GM18511 (cell line): ENCODE results near the gene USP40.

Experiments
- ATAC-seq: cut with Tn5 transposase; IDR thresholded peaks from one replicate; pipeline ENCODE4 v1.9.1; 2021; ENCODE audit warnings: mild to moderate bottlenecking, moderate library complexity; ENCODE audit not compliant: unreplicated experiment

USP40 gene

DNA sequence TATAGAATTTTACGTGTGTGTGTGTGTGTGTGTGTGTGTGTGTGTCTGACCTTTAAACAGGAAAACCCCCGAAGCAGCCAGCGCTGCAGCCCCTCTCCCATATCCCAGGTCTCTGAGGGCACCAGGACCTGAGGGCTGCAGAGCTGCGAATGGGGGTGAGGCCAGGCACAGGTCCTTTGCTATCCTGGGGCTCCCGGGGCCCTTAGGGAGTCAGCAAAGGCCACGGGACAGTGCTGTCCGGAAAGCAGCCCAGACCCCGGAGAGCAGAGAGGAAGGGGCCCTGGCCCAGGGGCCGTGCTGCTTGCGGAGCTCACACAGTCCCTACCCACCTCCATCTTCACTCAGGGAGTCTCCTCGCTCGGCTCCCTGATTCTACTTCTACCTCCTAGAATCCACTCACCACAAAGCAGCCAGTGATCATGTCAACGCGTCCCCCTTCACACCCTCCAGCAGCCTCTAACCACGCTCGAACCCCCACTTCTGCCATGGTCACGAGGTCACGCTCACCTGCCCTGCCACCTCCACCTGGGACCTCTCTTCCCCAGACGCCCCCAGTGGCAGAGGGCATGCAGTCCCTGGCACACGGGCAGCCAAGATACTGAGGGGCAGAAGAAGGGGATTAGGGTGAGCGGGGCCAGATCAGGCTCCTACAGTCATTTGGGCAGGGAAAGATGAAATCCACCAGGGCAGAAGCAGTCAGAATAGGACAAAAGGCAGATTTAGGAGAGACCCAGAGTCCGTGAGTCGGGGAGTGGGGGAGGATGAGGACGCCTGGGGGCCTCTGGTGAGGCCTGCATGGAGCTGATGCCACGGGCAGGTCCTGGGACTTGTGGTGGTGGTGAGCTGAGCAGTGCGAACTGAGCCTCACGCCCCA, 86.7 kb downstream of the USP40 start:
- ATAC-seq, result no peak

DNA sequence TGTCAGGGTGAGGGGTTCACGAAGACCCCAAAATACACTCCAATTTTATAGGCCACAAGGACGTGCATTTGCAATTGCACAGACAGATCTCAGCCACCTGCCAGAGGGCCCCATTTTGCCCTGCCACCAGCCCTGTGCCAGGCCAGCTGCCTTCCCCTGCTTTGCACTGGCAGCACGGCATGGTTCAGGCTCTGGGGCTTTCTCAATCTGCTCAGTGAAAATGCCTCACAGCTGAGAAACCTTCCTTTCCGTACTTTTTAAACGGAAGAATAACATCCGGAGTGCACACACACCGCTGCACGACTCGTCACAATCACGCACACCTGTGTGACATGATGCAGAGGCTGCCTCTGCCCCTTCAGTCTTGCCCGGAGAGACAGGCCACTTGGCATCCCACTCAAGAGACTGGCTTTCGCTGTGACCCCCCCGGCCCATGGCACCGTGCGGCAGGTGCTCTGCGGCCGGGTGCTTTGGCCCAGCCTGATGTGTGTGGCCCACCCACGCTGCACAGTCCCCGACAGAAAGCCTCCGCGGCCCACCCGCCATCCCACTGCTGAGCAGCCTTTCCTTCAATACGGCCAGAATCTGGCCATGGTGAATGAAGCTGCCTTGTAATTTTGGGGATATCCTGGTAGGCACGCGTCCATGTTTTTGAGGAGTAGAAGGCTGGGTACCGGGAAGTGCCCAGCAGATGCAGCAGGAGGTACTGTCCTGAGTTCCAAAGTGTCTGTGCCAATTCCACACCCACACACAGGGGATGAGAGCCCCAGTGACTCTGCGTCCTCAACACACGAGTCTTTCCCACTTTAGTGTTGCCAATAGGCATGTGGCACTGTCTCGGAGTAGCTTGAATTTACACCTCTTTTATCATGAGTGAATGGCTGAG, 88.8 kb downstream of the USP40 start:
- ATAC-seq, result no peak

DNA sequence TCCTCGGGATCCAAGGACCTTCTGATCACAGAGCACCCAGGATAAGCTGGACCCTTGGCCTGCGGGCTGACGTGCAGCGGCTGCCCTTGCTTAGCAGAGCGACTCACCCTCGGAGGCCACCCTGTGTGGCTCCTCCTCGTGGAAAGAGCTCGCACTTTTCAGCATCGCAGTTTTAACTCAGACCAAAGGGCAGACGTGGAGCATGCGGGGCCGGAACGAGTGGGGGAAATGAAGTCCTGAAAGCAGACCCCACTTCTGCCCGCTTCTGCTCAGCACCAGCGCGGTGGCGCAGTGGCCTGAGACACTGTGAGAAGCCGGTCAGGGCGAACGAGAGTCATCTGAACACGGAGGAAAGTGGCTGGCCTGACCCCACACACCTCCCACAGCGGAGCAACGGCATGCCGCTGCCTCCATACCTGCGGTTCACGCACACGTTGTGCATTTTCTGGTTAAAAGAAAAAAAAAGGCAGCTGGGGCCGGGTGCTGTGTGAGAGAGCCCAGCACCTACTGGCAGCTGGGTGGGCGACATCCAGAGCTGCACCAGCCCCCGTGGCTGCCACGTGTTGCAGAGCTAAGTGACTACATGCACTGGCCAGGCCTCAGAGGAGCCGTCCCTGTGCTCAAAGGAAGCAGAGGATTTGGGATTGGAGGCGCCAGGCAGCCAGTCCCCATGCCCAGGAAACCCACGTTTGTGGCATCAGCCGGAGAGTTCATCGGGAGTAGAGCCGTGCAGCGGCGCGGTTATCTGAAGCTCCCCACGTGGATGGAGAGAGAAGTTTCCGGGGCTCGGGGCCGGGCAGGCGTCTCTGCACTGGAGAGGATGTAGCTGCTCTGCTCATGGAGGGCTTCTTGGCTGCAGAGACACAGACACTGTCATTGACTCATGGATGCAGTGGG, 89.7 kb downstream of the USP40 start:
- ATAC-seq, result no peak

GRCh38 chr2:233476063-233476410, 90.5 kb downstream of the USP40 start:
- ATAC-seq, result no peak

- ATAC-seq, result no peak
These were observed 92.0 kb downstream of the USP40 start for GRCh38 chr2:233474308-233475160.

DNA sequence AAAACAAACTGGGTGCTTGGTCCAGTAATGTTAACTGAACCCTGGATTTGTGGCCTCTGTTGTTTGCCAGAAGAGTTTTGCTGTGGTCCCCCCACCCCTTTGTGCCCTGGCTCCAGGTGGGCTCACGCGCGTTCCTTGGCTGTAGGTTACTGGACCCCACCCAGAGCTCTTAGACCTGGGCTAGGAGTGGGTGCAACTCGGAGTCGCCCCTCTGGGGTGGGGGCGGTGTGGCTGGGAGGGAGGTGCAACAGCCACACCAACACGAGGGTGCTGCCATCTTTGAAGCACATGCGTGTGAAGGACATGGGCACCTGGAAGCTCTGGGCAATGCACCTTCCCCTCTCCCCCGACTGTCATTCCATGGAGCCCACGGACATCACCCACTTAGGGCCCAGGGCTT, 92.7 kb downstream of the USP40 start:
- ATAC-seq, result no peak

GRCh38 chr2:233473386-233473791, 93.2 kb downstream of the USP40 start:
- ATAC-seq, result no peak

GRCh38 chr2:233471291-233472035, 95.1 kb downstream of the USP40 start:
- no peak for ATAC-seq

DNA sequence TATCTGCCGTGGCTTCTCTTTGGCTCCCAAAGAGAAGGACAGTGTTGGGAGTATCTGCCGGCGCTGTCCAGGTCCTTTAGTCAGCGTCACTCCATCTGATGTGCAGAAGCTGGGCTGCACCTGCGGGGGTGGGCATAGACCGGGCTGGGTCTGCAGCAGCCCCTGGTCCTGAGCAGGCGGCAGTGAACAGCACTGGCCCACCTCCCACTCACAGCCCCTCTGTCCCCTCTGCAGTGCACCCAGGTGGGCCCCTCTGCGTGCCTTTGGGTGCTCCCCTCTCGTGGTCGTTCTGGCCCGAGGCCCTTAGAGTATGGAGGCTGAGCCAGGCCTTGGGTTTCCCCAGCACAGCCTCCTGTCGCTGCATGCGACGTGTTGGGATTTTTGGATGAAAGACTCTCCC, 95.7 kb downstream of the USP40 start:
- no peak for ATAC-seq

GRCh38 chr2:233470011-233470687, 96.4 kb downstream of the USP40 start:
- no peak for ATAC-seq

- ATAC-seq, result no peak
These were observed 97.1 kb downstream of the USP40 start for GRCh38 chr2:233469261-233470010.

DNA sequence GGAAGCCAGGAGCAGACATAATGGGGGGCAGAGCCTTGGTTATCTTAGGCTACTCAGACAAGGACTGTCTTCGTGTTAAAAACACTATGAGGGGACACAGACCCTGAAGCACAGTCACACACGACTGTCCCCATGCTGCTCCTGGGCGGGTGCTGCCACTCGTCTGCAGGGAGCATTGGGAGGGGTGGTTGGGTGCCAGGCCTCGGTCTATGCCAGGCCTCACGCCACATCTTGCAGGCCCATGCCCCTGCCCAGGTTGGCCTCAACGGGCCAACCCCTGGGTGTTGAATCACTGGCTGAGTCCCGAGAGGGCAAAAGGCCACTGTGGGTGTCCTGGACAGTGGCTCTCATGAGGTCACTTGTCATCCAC, 97.9 kb downstream of the USP40 start:
- no peak for ATAC-seq

- no peak for ATAC-seq
These were observed 98.4 kb downstream of the USP40 start for GRCh38 chr2:233468047-233468740.

GRCh38 chr2:233466991-233467603, 99.5 kb downstream of the USP40 start:
- ATAC-seq, result no peak

DNA sequence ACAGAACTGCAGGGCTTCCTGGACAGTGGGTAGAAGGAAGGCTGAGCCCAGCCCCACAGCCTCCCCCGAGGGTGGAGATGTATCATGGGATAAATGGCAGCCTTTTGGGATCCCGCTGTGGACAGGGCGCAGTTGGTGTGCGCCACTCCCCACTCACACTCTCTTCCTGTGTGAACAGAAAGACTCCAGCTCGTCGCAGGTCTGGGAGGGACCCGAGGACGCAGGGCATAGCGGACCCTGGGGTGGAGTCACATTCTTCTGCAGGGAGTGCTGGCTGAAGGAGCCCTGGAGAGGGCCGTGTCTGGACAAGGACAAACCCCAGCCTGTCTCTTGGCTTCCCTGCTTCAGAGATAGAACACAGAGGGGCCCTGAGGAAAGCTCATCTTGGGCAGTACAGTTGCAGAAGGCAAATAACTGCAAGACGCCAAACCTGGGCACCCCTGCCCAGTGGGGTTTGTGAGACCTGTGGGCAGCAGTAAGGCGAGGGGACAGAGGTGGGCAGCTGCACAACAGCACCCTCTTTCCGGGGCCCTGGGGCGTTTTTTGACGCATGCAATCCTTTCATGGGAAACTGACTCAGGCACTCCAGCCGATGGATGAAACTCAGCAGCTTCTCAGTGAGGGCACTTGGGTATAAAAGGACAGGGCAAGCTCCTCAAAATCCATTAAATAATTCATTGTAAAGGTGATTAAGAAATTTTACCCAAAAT, 101.9 kb downstream of the USP40 start:
- ATAC-seq, result no peak

DNA sequence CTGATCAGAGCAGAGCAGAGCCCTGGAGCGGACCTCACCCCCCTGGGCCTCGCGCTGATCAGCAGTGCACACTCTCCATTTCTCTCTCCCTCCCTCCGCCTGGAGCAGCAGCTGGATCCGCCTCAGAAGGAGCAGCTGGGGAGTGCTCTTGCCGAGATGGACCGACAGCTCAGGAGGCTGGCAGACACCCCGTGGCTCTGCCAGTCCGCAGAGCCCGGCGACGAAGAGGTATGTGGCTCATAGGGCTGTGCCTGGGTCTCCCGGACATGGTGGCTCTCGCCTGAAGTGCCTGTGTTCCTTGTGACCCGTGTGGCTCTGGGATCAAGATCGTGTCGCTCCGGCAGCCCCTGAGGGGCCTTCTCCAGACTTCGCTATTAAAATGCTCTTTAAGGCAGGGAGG, 102.5 kb downstream of the USP40 start:
- no peak for ATAC-seq

DNA sequence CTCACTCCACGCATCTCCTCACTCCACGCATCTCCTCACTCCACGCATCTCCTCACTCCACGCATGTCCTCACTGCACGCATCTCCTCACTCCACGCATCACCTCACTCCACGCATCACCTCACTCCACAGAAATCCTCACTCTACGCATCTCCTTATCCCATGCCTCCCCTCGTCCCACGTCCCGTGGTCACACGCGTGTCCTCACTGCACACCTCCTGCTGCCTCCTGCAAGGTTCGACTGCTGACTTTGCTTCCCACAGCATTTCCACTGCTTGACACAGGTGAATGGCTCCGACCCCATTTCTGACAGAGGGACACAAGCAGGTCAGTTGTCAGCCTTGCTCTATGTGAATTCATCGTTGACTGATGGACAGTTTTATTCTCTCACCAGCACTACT, 103.0 kb downstream of the USP40 start:
- ATAC-seq, result no peak
